Liver (tissue), 3 donors: ENCODE measurements around the gene CSMD2.

Experiments
- CTCF ChIP-seq: fragments of 150-350 bp; IDR thresholded peaks from 2 replicates; pipeline ENCODE4 v1.5.1; 2017; ENCODE audit warnings: improper control_type of control experiment, low read depth, low read length; ENCODE audit not compliant: missing input control
- MAX ChIP-seq: IDR thresholded peaks from 2 replicates; pipeline ENCODE4 v1.6.1; 2016; ENCODE audit warnings: antibody characterized with exemption
- NR2F2 ChIP-seq: IDR thresholded peaks from 2 replicates; pipeline ENCODE4 v1.6.1; 2016; ENCODE audit warnings: antibody characterized with exemption
- RAD21 ChIP-seq, 2 donors: IDR thresholded peaks; 2 replicates each; pipeline ENCODE4 v1.6.1; 2016; ENCODE audit warnings: antibody characterized with exemption in 2 of 2, mild to moderate bottlenecking in 2 of 2
- REST ChIP-seq: IDR thresholded peaks from 2 replicates; pipeline ENCODE4 v1.6.1; 2016; ENCODE audit warnings: antibody characterized with exemption, mild to moderate bottlenecking
- TAF1 ChIP-seq: conservative IDR thresholded peaks from 2 replicates; pipeline ENCODE4 v1.6.1; 2016; ENCODE audit warnings: antibody characterized with exemption, mild to moderate bottlenecking
- YY1 ChIP-seq: IDR thresholded peaks from 2 replicates; pipeline ENCODE4 v1.6.1; 2016; ENCODE audit warnings: antibody characterized with exemption, mild to moderate bottlenecking
- donor health status: healthy.
- donor health status: healthy.

- TF ChIP-seq CTCF (no peak), MAX (no peak), YY1 (no peak), NR2F2 (no peak), RAD21 (IDR thresholded peaks at IDR 0.05) (no peak), TAF1 (no peak), REST (no peak)
These were observed 314.5 kb downstream of the CSMD2 start for GRCh38 chr1:33850481-33850880.
